ENCODE data around the gene ANXA2R.
"Not testable (repeated sequence)": the region's sequence is repeated elsewhere in the genome, so short reads cannot be mapped to it uniquely, and the experiment has no call there.

ANXA2R gene

GRCh38 chr5:43078956-43079355 lies 38.8 kb upstream of the ANXA2R start:
- Histone ChIP-seq H3K79me2 (ENCODE audit: control insufficient read depth, low read length) (peaks cover 5% of the 10 kb centered on the region; the same call in 1 of the 2 replicates), H4K20me1 (ENCODE audit: control insufficient read depth, insufficient read depth, low read depth, low read length) (no peaks in the 10 kb centered on the region), H3K4me1 (ENCODE audit: control insufficient read depth, low read length) (0 out of 2 replicates have a peak, but pooled peaks cover 3% of the 10 kb centered on the region), H3K4me3 (ENCODE audit: low read length) (no peak overlapping the region), H3F3A (ENCODE audit: control insufficient read depth, insufficient read depth) (no peaks in the 10 kb centered on the region), H3K27ac (ENCODE audit: low read depth, low read length) (no peak overlapping the region), H3K9me3 (ENCODE audit: control insufficient read depth, insufficient read depth, low read length) (no peaks in the 10 kb centered on the region), H3K9me2 (replicated peaks; ENCODE audit: control insufficient read depth, low read length) (no peaks in the 10 kb centered on the region), H3K36me3 (ENCODE audit: control insufficient read depth, low read length) (peaks cover 10% of the 10 kb centered on the region), H3K27me3 (ENCODE audit: control insufficient read depth, low read length) (no peaks in the 10 kb centered on the region), H3K4me2 (ENCODE audit: low read length) (no peak overlapping the region)
- TF ChIP-seq CTCF (IDR thresholded peaks at IDR 0.05; ENCODE audit: low read depth, low read length, poor library complexity, severe bottlenecking) (no peak), EZH2phosphoT487 (IDR thresholded peaks at IDR 0.05; ENCODE audit: borderline replicate concordance, low read length) (no peak)

GRCh38 chr5:43077446-43078191 lies 37.5 kb upstream of the ANXA2R start:
- not testable (repeated sequence) for H4K20me1 ChIP-seq (ENCODE audit: control insufficient read depth, insufficient read depth, low read depth, low read length); H3K79me2 ChIP-seq (ENCODE audit: control insufficient read depth, low read length); H3F3A ChIP-seq (ENCODE audit: control insufficient read depth, insufficient read depth); H3K4me2 ChIP-seq (ENCODE audit: low read length); H3K4me3 ChIP-seq (ENCODE audit: low read length); H3K9me2 ChIP-seq (replicated peaks; ENCODE audit: control insufficient read depth, low read length); H3K9me3 ChIP-seq (ENCODE audit: control insufficient read depth, insufficient read depth, low read length); H3K27me3 ChIP-seq (ENCODE audit: control insufficient read depth, low read length); H3K36me3 ChIP-seq (ENCODE audit: control insufficient read depth, low read length); H3K4me1 ChIP-seq (ENCODE audit: control insufficient read depth, low read length); H3K27ac ChIP-seq (ENCODE audit: low read depth, low read length)

GRCh38 chr5:43075319-43076293 lies 35.5 kb upstream of the ANXA2R start:
- H3K9me2 ChIP-seq (replicated peaks; ENCODE audit: control insufficient read depth, low read length): no peaks in the 10 kb centered on the region
- H4K20me1 ChIP-seq (ENCODE audit: control insufficient read depth, insufficient read depth, low read depth, low read length): no peaks in the 10 kb centered on the region
- peaks cover 19% of the 10 kb centered on the region for H3K36me3 ChIP-seq (ENCODE audit: control insufficient read depth, low read length)
- TF ChIP-seq EZH2phosphoT487 (IDR thresholded peaks at IDR 0.05; ENCODE audit: borderline replicate concordance, low read length) (no peak), CTCF (IDR thresholded peaks at IDR 0.05; ENCODE audit: low read depth, low read length, poor library complexity, severe bottlenecking) (no peak)
- no peaks in the 10 kb centered on the region for H3K9me3 ChIP-seq (ENCODE audit: control insufficient read depth, insufficient read depth, low read length)
- no peak overlapping the region for H3K4me2 ChIP-seq (ENCODE audit: low read length)
- no peak overlapping the region for H3K4me3 ChIP-seq (ENCODE audit: low read length)
- no peaks in the 10 kb centered on the region for H3K27me3 ChIP-seq (ENCODE audit: control insufficient read depth, low read length)
- H3F3A ChIP-seq (ENCODE audit: control insufficient read depth, insufficient read depth): no peaks in the 10 kb centered on the region
- no peak overlapping the region for H3K27ac ChIP-seq (ENCODE audit: low read depth, low read length)
- peaks cover 5% of the 10 kb centered on the region; the same call in 1 of the 2 replicates for H3K79me2 ChIP-seq (ENCODE audit: control insufficient read depth, low read length)
- H3K4me1 ChIP-seq (ENCODE audit: control insufficient read depth, low read length): 0 out of 2 replicates have a peak, but pooled peaks cover 3% of the 10 kb centered on the region
